PC-3 (cell line): ENCODE measurements around the gene WDR3. TPM values are rescaled to one million over a fixed set of nuclear protein-coding genes. Genes with fewer than 3 reads are reported as not detected.

ENCODE experiments used
- ATAC-seq: fragments of 200-7000 bp; cut with Tn5 transposase; 2 replicates; pipeline ENCODE4 v1.9.1; 2020; ENCODE audit warnings: mild to moderate bottlenecking, moderate library complexity
- BruUV-seq: library from RNA; stranded (reverse); fragments of 400-500 nt; replicated peaks from 2 replicates; lab custom pipeline; 2021; lab: Mats Ljungman, UMichigan
- CTCF ChIA-PET: fragments of 300-600 bp; sonication (Branson Sonifier 250); formaldehyde crosslinking; loops from one replicate; lab custom pipeline; 2022; ENCODE audit warnings: antibody characterized with exemption; lab: Charles Lee
- POLR2A ChIA-PET: fragments of 300-600 bp; sonication (Branson Sonifier 250); formaldehyde crosslinking; loops from one replicate; lab custom pipeline; 2022; ENCODE audit warnings: antibody characterized with exemption; ENCODE audit not compliant: unreplicated experiment; lab: Charles Lee
- DNase-seq: peaks from one replicate; pipeline ENCODE4 v3.0.0-alpha.2; 2015
- H2AFZ ChIP-seq: fragments of 300-600 bp; sonication (generic); 2 replicates; pipeline ENCODE4 v1.6.0; 2016; ENCODE audit warnings: antibody characterized with exemption, low read length
- H3F3A ChIP-seq: fragments of 300-600 bp; sonication (generic); one replicate; pipeline ENCODE4 v1.6.0; 2017; ENCODE audit warnings: antibody characterized with exemption, low read length, control low read depth, mild to moderate bottlenecking; ENCODE audit not compliant: unreplicated experiment
- H3K27ac ChIP-seq: fragments of 300-600 bp; sonication (generic); 2 replicates; pipeline ENCODE4 v1.5.1; 2016; ENCODE audit warnings: mild to moderate bottlenecking, low read length
- H3K27me3 ChIP-seq: fragments of 300-600 bp; sonication (generic); 2 replicates; pipeline ENCODE4 v1.6.1; 2016; ENCODE audit warnings: low read length, mixed read lengths
- H3K36me3 ChIP-seq: fragments of 300-600 bp; sonication (generic); 2 replicates; pipeline ENCODE4 v1.6.1; 2016; ENCODE audit warnings: low read depth, mixed run types, low read length, mixed read lengths
- H3K4me1 ChIP-seq: fragments of 300-600 bp; sonication (generic); 2 replicates; pipeline ENCODE4 v1.5.1; 2016; ENCODE audit warnings: low read length; ENCODE audit not compliant: insufficient read depth
- H3K4me2 ChIP-seq: fragments of 300-600 bp; sonication (generic); 2 replicates; pipeline ENCODE4 v1.6.0; 2016; ENCODE audit warnings: low read length
- H3K4me3 ChIP-seq: fragments of 300-600 bp; sonication (generic); 2 replicates; pipeline ENCODE4 v1.5.1; 2016; ENCODE audit warnings: mild to moderate bottlenecking, low read length, mixed read lengths
- H3K79me2 ChIP-seq: fragments of 300-600 bp; sonication (generic); 2 replicates; pipeline ENCODE4 v1.6.1; 2017; ENCODE audit warnings: low read length, mixed read lengths
- H3K9ac ChIP-seq: fragments of 300-600 bp; sonication (generic); 2 replicates; pipeline ENCODE4 v1.6.0; 2016; ENCODE audit warnings: mild to moderate bottlenecking, low read length
- H3K9me2 ChIP-seq: fragments of 300-600 bp; sonication (generic); replicated peaks from 2 replicates; pipeline ENCODE4 v1.6.1; 2016; ENCODE audit warnings: mixed run types, low read length, mixed read lengths
- H3K9me3 ChIP-seq: fragments of 300-600 bp; sonication (generic); 2 replicates; pipeline ENCODE4 v1.6.1; 2016; ENCODE audit warnings: low read length, mixed read lengths
- H4K20me1 ChIP-seq: fragments of 300-600 bp; sonication (generic); 2 replicates; pipeline ENCODE4 v1.6.1; 2016; ENCODE audit warnings: low read length, mixed read lengths
- CTCF ChIP-seq: fragments of 300-600 bp; sonication (generic); conservative IDR thresholded peaks from 2 replicates; pipeline ENCODE4 v1.5.1; 2017; ENCODE audit warnings: antibody characterized with exemption, low read depth, mild to moderate bottlenecking, low read length
- EZH2 ChIP-seq: fragments of 300-600 bp; sonication (generic); IDR thresholded peaks from one replicate; pipeline ENCODE4 v1.6.1; 2017; ENCODE audit warnings: antibody characterized with exemption, mild to moderate bottlenecking, low read length; ENCODE audit not compliant: unreplicated experiment
- EZH2phosphoT487 ChIP-seq: fragments of 300-600 bp; sonication (generic); IDR thresholded peaks from 2 replicates; pipeline ENCODE4 v1.6.1; 2018; ENCODE audit warnings: mild to moderate bottlenecking, antibody characterized with exemption, low read length, borderline replicate concordance
- intact Hi-C: fragments of 100-400 bp; cut with micrococcal nuclease; formaldehyde crosslinking; loops from 2 replicates; pipeline ENCODE4 v1.9.0; 2023
- total RNA-seq: library from RNA; depleted of rRNA; stranded (reverse); fragments of >200 nt; gene quantifications from 2 replicates; pipeline ENCODE4 v1.2.3, GENCODE V29; 2014

The WDR3 gene
- total RNA-seq, 1 experiment from 2014 or later, result 57.8 TPM

- Histone ChIP-seq H3K36me3 (no peaks in the 10 kb centered on the region; the same call in 1 of the 2 replicates), H2AFZ (no peak overlapping the region), H4K20me1 (no peaks in the 10 kb centered on the region), H3K4me1 (no peaks in the 10 kb centered on the region), H3K79me2 (no peaks in the 10 kb centered on the region), H3F3A (no peaks in the 10 kb centered on the region), H3K9me3 (no peaks in the 10 kb centered on the region), H3K27me3 (no peaks in the 10 kb centered on the region), H3K27ac (no peak overlapping the region), H3K9me2 (no peaks in the 10 kb centered on the region), H3K4me3 (no peak overlapping the region), H3K9ac (no peak overlapping the region), H3K4me2 (no peak overlapping the region)
- TF ChIP-seq EZH2phosphoT487, result no peak
- no peak for TF ChIP-seq CTCF
- ChIA-PET CTCF (no interaction called here), POLR2A (no interaction called here)
- intact Hi-C loops, result no loop called here
- no TSS peak for BruUV-seq
- DNase-seq (no peak), ATAC-seq (no peak)
These were observed 43.3 kb upstream of the WDR3 start for GRCh38 chr1:117886101-117886795.

- ATAC-seq, result no peak
- no peaks in the 10 kb centered on the region for H3K9me3 ChIP-seq
- H3K27ac ChIP-seq, result no peak overlapping the region
- TF ChIP-seq CTCF, result no peak
- no peak for TF ChIP-seq EZH2
- no peaks in the 10 kb centered on the region for H3K27me3 ChIP-seq
- H4K20me1 ChIP-seq, result no peaks in the 10 kb centered on the region
- no peaks in the 10 kb centered on the region for H3K79me2 ChIP-seq
- H3K4me3 ChIP-seq, result no peak overlapping the region
- ChIA-PET CTCF (no interaction called here), POLR2A (no interaction called here)
- H3K36me3 ChIP-seq, result peaks cover 10% of the 10 kb centered on the region
- intact Hi-C loops, result no loop called here
- H3F3A ChIP-seq, result no peaks in the 10 kb centered on the region
- H2AFZ ChIP-seq, result no peak overlapping the region
- no peak overlapping the region for H3K4me2 ChIP-seq
- H3K9me2 ChIP-seq, result no peaks in the 10 kb centered on the region
- BruUV-seq, result no TSS peak
- H3K9ac ChIP-seq, result no peak overlapping the region
- H3K4me1 ChIP-seq, result no peaks in the 10 kb centered on the region
- no peak for DNase-seq
These were observed 39.1 kb upstream of the WDR3 start for GRCh38 chr1:117890452-117890851.

- Histone ChIP-seq H3K79me2 (no peaks in the 10 kb centered on the region), H2AFZ (no peak overlapping the region), H3K36me3 (peaks cover 13% of the 10 kb centered on the region), H3K27ac (no peak overlapping the region), H3K9ac (no peak overlapping the region), H3F3A (no peaks in the 10 kb centered on the region), H4K20me1 (no peaks in the 10 kb centered on the region), H3K9me2 (no peaks in the 10 kb centered on the region), H3K4me3 (no peak overlapping the region), H3K9me3 (no peaks in the 10 kb centered on the region), H3K27me3 (no peaks in the 10 kb centered on the region), H3K4me1 (no peaks in the 10 kb centered on the region), H3K4me2 (no peak overlapping the region)
- ChIA-PET POLR2A (no interaction called here), CTCF (no interaction called here)
- no peak for ATAC-seq
- no TSS peak for BruUV-seq
- TF ChIP-seq EZH2, result no peak
- no peak for TF ChIP-seq CTCF
- no peak for TF ChIP-seq EZH2phosphoT487
- DNase-seq, result no peak
- intact Hi-C loops, result no loop called here
These were observed 37.0 kb upstream of the WDR3 start for GRCh38 chr1:117892512-117892911.
